GM19025 (cell line): ENCODE measurements around the gene CNN3.

Experiments
- ATAC-seq: cut with Tn5 transposase; IDR thresholded peaks from one replicate; pipeline ENCODE4 v1.9.1; 2021; ENCODE audit warnings: mild to moderate bottlenecking, low read depth, moderate library complexity; ENCODE audit not compliant: unreplicated experiment

The CNN3 gene

DNA sequence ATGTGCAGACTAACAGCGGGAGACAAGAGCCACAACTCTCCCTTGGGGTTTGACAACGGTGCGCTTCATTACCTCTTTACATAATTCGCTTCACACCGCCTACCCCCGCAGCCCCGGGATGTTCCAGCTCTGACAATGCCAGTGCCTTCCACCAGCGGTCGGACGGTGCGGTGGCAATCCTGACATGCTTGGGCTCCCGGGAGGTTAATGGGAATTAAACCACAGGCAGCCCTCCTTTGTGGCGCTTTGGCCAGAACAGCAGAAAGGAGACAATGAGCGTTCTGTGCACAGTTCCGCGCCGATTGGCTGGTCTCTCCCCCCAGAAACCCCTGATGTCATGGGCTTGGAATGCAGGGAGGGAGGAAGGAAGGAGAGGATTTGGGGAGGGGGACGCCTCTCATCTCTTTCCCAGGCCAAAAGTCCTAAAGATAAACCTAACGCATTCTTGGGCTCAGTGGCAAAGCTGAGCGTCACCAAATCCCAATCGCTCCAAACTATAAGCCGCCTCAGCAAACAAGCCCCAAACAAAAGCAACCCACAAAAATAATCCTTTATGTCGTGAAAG lies 1.3 kb downstream of the CNN3 start:
- no peak for ATAC-seq

GRCh38 chr1:94925004-94925403 lies 1.9 kb downstream of the CNN3 start:
- ATAC-seq, result no peak

DNA sequence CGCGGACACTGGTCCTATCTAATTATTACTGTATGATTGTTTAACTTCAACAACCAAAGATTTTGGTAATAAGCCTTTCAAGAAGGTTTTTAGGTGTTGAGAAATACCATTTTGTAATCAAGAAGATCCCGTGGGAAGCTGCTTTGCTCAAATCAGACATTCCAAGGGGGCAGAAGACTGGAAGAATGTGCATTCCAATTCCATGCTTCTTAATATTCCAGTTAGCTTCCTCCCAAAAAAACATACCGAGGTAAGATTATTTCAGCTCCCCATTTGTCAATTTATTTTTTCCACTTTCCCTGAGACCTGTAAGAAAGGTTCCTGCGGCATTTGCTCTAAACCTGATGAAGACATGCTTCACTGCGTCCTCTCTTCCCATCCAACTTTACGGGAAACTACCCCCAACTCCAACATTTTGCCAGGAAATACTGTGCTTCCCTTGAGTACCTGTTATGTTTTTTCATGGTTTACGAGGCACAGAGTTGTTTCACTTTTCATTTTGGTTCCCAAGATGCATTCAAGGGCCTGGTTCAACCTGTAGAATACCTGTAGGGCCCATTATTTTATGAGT lies 4.1 kb downstream of the CNN3 start:
- no peak for ATAC-seq

- no peak for ATAC-seq
Observed at GRCh38 chr1:94921977-94922376, 4.9 kb downstream of the CNN3 start.

- ATAC-seq, result no peak
Observed at GRCh38 chr1:94920061-94920460, 6.8 kb downstream of the CNN3 start.

DNA sequence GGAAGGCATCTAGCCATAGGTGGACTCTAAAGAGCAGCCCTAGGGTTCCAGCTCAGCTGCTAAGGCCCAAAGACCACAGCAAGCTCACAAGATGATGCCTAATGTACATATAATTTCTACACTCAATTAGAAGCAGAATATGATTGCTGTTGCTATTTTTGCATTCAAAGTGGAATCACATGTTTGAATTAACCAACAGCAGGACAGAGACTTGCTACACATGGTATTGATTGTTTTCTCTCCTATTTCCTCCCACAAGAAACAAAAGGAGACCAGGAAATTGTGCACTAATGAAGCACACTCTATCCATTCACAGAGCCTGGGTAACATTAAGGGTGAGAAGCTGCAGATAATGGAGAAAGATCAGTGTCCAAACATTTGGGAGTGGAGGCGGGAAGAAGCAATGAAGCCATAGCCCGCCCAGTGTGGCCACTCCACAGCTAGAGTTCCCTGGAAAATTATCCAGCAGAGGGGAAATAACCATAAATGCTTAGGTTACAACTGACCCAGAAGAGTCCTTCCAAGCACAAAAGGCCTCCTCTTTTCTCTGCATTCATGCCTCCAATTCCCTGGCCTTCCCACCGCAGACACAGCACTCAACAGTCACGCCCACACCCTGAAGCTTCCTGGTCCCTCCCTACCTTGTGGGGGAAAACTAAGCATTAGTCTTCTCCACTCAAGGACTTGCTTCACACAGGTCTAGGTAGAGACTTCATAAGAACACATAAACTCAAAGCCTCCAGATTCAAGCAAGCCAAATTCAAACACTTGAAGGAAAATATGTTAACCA lies 7.5 kb downstream of the CNN3 start:
- ATAC-seq, result no peak

- no peak for ATAC-seq
Observed at GRCh38 chr1:94917251-94917650, 9.7 kb downstream of the CNN3 start.

DNA sequence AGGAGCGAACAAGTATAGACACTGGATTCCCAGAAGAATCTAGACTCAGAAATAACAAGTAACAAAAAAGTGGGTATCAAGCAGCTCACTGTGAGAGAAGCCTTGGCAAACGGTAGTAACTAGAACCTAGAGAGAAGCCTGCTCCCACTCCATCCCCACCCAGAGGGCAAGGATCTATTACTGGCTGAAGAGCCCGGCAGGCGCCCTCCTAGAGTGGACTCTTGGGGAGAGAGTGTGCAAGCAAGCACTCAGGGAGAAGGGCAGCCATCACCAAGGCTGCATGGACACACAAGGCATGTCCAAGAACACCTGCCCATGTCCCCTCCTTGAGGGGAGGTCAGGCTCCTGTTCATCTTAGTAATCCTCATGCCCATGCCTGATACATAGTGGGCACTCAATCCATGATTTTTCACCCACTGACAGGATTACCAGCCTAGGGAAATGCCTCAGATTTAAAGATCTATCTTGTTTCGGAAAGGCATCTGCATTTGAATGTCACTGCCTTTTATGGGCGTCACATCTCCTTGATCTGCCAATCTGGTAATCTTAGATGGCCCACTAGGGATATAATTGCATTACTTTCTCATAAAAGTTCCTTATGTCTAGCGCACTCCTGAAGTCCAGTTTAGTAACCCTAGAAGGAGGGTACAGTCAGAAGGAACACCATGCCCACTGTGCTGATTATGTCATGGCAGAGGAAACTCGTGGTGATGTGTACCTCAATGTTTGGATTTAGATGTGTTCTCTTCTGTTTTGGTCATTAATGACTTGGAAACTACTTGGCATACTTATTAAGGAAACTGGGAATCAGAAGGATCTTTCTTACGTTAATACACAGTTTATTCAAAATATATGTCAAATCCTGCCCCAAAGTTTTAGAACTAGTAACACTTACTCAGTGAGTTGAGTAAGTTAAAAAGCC lies 14.4 kb downstream of the CNN3 start:
- ATAC-seq, result no peak

- ATAC-seq, result no peak
Observed at GRCh38 chr1:94909486-94909885, 17.4 kb downstream of the CNN3 start.

GRCh38 chr1:94908965-94909364 lies 17.9 kb downstream of the CNN3 start:
- ATAC-seq, result no peak

GRCh38 chr1:94908190-94908589 lies 18.7 kb downstream of the CNN3 start:
- no peak for ATAC-seq

- ATAC-seq, result no peak
Observed at GRCh38 chr1:94907136-94907535, 19.8 kb downstream of the CNN3 start.

- ATAC-seq, result no peak
Observed at GRCh38 chr1:94906382-94906781, 20.5 kb downstream of the CNN3 start.

DNA sequence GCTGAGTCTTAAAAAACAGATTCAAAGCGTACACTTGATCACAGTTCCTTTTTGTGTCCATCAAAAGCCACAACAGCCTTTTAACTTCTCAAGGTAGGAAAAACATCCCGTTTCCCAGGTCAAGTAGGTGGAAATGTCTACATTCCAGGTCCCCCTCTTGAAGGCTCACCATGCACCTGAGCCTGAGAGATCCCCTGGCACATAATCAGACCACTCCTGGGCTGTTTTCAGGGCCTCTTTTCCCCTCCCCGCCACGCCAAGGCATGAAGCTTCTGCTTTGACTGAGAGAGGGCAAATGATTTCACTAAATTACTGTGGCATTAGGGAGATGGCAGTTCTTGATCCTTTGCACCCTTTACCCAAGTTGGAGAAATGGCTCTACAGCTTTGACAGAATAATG lies 21.7 kb downstream of the CNN3 start:
- ATAC-seq, result no peak

DNA sequence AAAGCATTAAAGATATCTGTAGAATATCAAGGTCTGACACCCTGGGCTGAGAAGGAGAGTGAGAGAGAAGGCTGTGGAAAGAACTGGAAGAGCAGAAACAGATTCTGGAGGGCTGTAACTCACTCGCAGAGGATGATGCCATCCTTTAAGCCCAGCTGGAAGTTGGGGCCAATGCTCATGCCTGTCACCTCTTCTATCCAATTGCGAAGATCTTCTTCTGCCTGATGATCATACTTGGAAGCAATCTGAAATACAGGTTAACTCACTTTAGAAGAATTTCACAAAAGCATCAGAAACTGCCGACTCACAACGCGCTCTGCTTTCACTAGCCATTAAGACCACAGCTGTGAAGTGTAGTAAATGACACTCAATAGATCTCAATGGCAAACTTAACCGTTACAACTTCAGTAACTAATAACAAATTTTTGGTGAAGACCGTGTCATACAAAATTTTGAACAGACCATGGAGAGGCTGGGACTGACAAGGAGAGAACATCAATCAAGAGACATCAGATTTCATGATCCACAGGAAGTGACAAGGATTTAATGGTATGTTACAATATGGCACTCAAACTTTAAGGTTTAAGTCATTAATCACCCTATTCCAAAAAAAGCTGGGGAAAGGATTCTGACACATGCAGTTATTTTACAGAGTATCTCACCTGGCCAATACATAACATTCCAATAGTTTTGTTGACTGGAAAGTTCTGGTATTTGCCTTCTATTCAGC lies 23.5 kb downstream of the CNN3 start:
- no peak for ATAC-seq

DNA sequence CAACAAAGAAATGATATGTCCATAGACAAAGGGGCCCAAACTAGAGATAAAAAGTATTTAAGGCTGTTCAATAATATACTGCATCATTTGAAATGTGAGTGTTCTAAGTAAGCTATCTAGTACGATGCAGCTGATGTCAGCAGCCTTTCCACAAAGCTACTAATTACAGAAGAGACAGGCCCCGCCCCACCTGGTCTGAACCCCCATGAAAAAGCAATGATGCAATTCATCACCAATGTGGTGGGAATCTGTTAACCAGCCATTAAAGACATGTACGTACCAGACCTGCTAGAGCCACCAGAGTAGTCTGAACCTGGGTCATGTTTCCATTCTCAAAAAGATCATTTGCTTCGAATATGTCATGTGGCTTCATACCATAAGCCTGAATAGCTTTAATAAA lies 25.1 kb downstream of the CNN3 start:
- no peak for ATAC-seq

GRCh38 chr1:94899756-94900155 lies 27.2 kb downstream of the CNN3 start:
- ATAC-seq, result no peak

DNA sequence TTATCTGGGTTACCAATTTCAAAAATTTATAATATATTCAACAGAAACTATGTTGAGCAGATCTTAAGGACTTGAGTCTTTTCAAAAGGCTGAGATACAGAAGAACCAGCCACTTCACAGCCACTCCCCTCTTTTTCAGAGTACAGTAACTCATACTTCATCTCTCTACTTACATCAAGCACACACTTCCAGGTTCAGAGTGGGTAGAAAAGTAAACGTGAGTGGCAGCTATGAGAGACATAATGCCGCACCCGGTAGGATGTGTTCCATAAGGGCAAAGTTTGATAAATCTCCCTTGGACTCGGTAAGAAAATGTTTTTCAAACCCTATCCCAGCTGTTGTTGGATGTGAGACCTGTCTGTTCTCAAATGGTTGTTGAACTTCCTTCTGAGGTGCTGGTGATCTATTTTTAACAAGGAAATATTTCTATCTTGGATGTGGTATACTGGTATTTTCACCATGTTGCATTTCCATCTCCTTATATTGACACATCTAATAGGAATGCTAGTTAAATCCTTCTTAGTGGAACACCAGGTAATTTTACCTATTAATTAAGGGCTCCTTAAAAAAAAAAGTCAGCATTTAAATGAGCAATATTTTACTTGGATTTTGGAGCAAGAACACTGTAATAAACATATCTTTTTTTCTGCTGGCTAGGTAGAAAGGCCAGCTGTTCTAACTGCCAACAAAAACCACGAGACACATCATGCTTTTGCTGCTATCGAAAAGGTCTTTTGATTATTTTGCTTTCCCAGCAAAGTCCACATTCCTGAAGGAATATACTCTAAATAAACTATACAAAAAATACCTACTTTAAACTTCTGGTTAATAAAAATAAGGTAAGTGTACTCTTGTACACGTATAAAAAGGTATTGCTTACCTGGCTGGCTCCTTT lies 28.2 kb downstream of the CNN3 start:
- ATAC-seq, result no peak

DNA sequence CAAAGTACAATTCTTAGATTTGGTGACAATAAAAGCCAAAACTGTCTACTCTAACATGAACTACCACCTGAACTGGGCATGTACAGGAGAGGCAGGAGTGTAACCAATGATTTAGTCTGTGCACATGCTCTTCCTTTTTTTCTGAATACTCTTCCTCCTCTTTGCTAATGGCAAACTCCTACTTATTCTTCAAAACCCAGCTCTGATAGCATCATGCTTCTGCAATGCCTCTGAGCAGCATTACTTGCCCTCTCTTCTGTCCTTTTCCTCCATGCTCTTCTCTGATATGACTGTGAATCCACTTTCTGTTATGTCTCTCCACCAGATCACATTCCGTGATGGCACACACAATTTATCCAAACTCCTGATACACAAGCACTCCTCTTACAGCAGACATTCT lies 31.4 kb downstream of the CNN3 start:
- no peak for ATAC-seq
